Prostate gland (tissue), 2 donors: ENCODE data around the gene TEPSIN. TPM values are rescaled to one million over a fixed set of nuclear protein-coding genes. Genes with fewer than 3 reads are reported as not detected.
A peak's percentile ranks its signal among the peaks of the same experiment; 100 is the strongest.

Experiments used
- DNase-seq: peaks from one replicate; pipeline ENCODE4 v3.0.0-alpha.2; 2019; ENCODE audit warnings: low spot score
- H3K27ac ChIP-seq, 2 donors: fragments of 200-600 bp; sonication (generic); 2 replicates each; pipeline ENCODE4 v1.5.1; 2017 to 2019
- H3K27me3 ChIP-seq: fragments of 200-600 bp; sonication (generic); replicated peaks from 2 replicates; pipeline ENCODE4 v1.5.1; 2019; ENCODE audit not compliant: insufficient read depth
- H3K36me3 ChIP-seq, 2 donors: fragments of 200-600 bp; sonication (generic); 1 replicate in 1 of 2; 2 replicates in 1 of 2; pipeline versions ENCODE4 v1.5.1 to v1.8.1; 2017 to 2019
- H3K4me1 ChIP-seq: fragments of 200-600 bp; sonication (generic); replicated peaks from 2 replicates; pipeline ENCODE4 v1.5.1; 2019
- H3K4me3 ChIP-seq, 2 donors: fragments of 200-600 bp; sonication (generic); 2 replicates each; pipeline ENCODE4 v1.5.1; 2017 to 2019
- H3K9me3 ChIP-seq: fragments of 200-600 bp; sonication (generic); 2 replicates; pipeline ENCODE4 v1.5.1; 2017
- CTCF ChIP-seq, 4 experiments: fragments of 200-600 bp in 2 of 4; fragments of 450-650 bp in 2 of 4; sonication (generic) in 2 of 4; IDR thresholded peaks; 1 replicate in 3 of 4; 2 replicates in 1 of 4; pipeline ENCODE4 v1.5.1; 2016 to 2019; ENCODE audit warnings: antibody characterized with exemption in 4 of 4, mild to moderate bottlenecking in 2 of 4, moderate library complexity in 2 of 4
- POLR2A ChIP-seq: fragments of 450-650 bp; IDR thresholded peaks from one replicate; pipeline ENCODE4 v1.6.1; 2016; ENCODE audit warnings: antibody characterized with exemption, mild to moderate bottlenecking
- POLR2AphosphoS5 ChIP-seq: sonication (generic); formaldehyde crosslinking; IDR thresholded peaks from one replicate; pipeline ENCODE4 v1.6.1; 2017; ENCODE audit warnings: antibody characterized with exemption
- WGBS: methylation state at CpG from one replicate; pipeline ENCODE4 v1.1.5; 2018; 5-methylcytosine and 5-hydroxymethylcytosine counted together
- intact Hi-C: fragments of 100-400 bp; cut with DNase I; formaldehyde crosslinking; loops from one replicate; pipeline ENCODE4 v1.14.2; 2022
- total RNA-seq, 2 donors: library from RNA; depleted of rRNA; stranded (reverse); fragments of >200 nt; gene quantifications; one replicate each; pipeline ENCODE4 v1.1.0, GENCODE V29; 2016

The TEPSIN gene
- total RNA-seq, 2 donors from 2014 or later = 35.6 to 81.5 TPM

GRCh38 chr17:81200695-81201580 lies 37.9 kb downstream of the TEPSIN start:
- 71% methylated on average over 26 of the region's 27 CpGs for WGBS
- Histone ChIP-seq H3K9me3 (no peaks in the 10 kb centered on the region), H3K36me3 (no peaks in the 10 kb centered on the region), H3K27me3 (no peaks in the 10 kb centered on the region), H3K4me3 (no peak overlapping the region), H3K4me1 (no peaks in the 10 kb centered on the region), H3K27ac (no peak overlapping the region)
- TF ChIP-seq CTCF (IDR thresholded peaks at IDR 0.05) (peak; percentile 34 to 71 (median 60)), POLR2A (no peak), POLR2AphosphoS5 (no peak)
- intact Hi-C loops = no loop called here
- peak; percentile 66 for DNase-seq

- no peaks in the 10 kb centered on the region for H3K4me1 ChIP-seq
- H3K4me3 ChIP-seq = no peak overlapping the region
- DNase-seq = no peak
- intact Hi-C loops = no loop called here
- H3K36me3 ChIP-seq = no peaks in the 10 kb centered on the region
- TF ChIP-seq CTCF (IDR thresholded peaks at IDR 0.05) (no peak), POLR2AphosphoS5 (no peak), POLR2A (no peak)
- WGBS = 87% methylated on average over 15 of the region's 18 CpGs
- H3K9me3 ChIP-seq = no peaks in the 10 kb centered on the region
- H3K27ac ChIP-seq = no peak overlapping the region
- H3K27me3 ChIP-seq = no peaks in the 10 kb centered on the region
Observed at GRCh38 chr17:81200201-81200600, 38.7 kb downstream of the TEPSIN start.

GRCh38 chr17:81199482-81199830 lies 39.4 kb downstream of the TEPSIN start:
- Histone ChIP-seq H3K27ac (no peak overlapping the region), H3K27me3 (no peaks in the 10 kb centered on the region), H3K4me1 (no peaks in the 10 kb centered on the region), H3K9me3 (no peaks in the 10 kb centered on the region), H3K4me3 (no peak overlapping the region), H3K36me3 (no peaks in the 10 kb centered on the region)
- TF ChIP-seq POLR2A (no peak), POLR2AphosphoS5 (no peak), CTCF (IDR thresholded peaks at IDR 0.05) (no peak)
- DNase-seq = no peak
- WGBS = 92% methylated on average over 11 of the region's 18 CpGs
- intact Hi-C loops = no loop called here

GRCh38 chr17:81198826-81199481 lies 39.9 kb downstream of the TEPSIN start:
- no peak for DNase-seq
- Histone ChIP-seq H3K36me3 (no peaks in the 10 kb centered on the region), H3K4me1 (no peaks in the 10 kb centered on the region), H3K9me3 (no peaks in the 10 kb centered on the region), H3K4me3 (no peak overlapping the region), H3K27ac (no peak overlapping the region), H3K27me3 (no peaks in the 10 kb centered on the region)
- WGBS = 91% methylated on average over 20 of the region's 22 CpGs
- TF ChIP-seq POLR2AphosphoS5 = no peak
- TF ChIP-seq POLR2A = no peak
- TF ChIP-seq CTCF (IDR thresholded peaks at IDR 0.05) = no peak
- intact Hi-C loops = no loop called here
